ENCODE data around the gene SOAT1.

The SOAT1 gene

GRCh38 chr1:179314928-179315327 is 21.3 kb downstream of the SOAT1 start:
- no peaks in the 10 kb centered on the region for H3K4me1 ChIP-seq (ENCODE audit: insufficient read depth, low read length, poor library complexity, severe bottlenecking)
- no peak for TF ChIP-seq EZH2phosphoT487 (IDR thresholded peaks at IDR 0.05; ENCODE audit: borderline replicate concordance)
- TF ChIP-seq, protein P1, sequence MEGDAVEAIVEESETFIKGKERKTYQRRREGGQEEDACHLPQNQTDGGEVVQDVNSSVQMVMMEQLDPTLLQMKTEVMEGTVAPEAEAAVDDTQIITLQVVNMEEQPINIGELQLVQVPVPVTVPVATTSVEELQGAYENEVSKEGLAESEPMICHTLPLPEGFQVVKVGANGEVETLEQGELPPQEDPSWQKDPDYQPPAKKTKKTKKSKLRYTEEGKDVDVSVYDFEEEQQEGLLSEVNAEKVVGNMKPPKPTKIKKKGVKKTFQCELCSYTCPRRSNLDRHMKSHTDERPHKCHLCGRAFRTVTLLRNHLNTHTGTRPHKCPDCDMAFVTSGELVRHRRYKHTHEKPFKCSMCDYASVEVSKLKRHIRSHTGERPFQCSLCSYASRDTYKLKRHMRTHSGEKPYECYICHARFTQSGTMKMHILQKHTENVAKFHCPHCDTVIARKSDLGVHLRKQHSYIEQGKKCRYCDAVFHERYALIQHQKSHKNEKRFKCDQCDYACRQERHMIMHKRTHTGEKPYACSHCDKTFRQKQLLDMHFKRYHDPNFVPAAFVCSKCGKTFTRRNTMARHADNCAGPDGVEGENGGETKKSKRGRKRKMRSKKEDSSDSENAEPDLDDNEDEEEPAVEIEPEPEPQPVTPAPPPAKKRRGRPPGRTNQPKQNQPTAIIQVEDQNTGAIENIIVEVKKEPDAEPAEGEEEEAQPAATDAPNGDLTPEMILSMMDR (conservative IDR thresholded peaks at IDR 0.05; ENCODE audit: low read length): no peak
- H3K9me2 ChIP-seq (replicated peaks; ENCODE audit: low read depth, low read length): no peaks in the 10 kb centered on the region
- no peaks in the 10 kb centered on the region for H3F3A ChIP-seq (ENCODE audit: low read depth)
- no peak overlapping the region for H3K4me2 ChIP-seq (ENCODE audit: low read depth, low read length, poor library complexity, severe bottlenecking)
- H4K20me1 ChIP-seq (ENCODE audit: insufficient read depth, low read length, poor library complexity, severe bottlenecking): no peaks in the 10 kb centered on the region
- H3K4me3 ChIP-seq (ENCODE audit: low read length, poor library complexity, severe bottlenecking): no peak overlapping the region
- peaks cover 20% of the 10 kb centered on the region; the same call in 1 of the 2 replicates for H3K36me3 ChIP-seq (ENCODE audit: insufficient read depth, low read length)
- no peak overlapping the region for H2AFZ ChIP-seq (ENCODE audit: low read length)
- peaks cover 38% of the 10 kb centered on the region for H3K79me2 ChIP-seq (ENCODE audit: insufficient read depth, low read length)
- no peaks in the 10 kb centered on the region for H3K9me3 ChIP-seq (ENCODE audit: insufficient read depth, low read depth, low read length)
- H3K9ac ChIP-seq (ENCODE audit: low read depth, low read length, poor library complexity, severe bottlenecking): no peak overlapping the region
- H3K27me3 ChIP-seq (ENCODE audit: insufficient read depth, low read length, poor library complexity, severe bottlenecking): no peaks in the 10 kb centered on the region

DNA sequence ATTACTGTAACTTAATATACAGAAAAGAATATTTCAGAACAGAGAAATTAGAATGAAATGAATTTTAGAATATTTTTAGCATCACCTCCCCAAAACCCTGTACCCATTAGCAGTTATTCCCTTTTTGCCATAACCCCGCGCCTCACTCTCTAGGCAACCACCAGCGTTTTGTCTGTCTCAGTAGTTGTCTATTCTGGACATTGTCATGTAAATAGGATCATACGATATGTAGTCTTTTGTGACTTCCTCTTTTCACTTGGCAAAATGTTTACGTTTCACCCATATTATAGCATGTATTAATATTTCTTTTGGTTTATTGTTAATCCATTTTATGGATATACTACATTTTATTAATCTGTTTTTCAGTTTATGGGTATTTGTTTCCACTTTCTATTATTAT is 24.9 kb downstream of the SOAT1 start:
- Histone ChIP-seq H3K4me3 (ENCODE audit: low read length, poor library complexity, severe bottlenecking) (no peak overlapping the region), H2AFZ (ENCODE audit: low read length) (no peak overlapping the region), H3K9me2 (replicated peaks; ENCODE audit: low read depth, low read length) (no peaks in the 10 kb centered on the region), H3K9me3 (ENCODE audit: insufficient read depth, low read depth, low read length) (no peaks in the 10 kb centered on the region), H3F3A (ENCODE audit: low read depth) (no peaks in the 10 kb centered on the region), H3K9ac (ENCODE audit: low read depth, low read length, poor library complexity, severe bottlenecking) (no peak overlapping the region), H3K4me1 (ENCODE audit: insufficient read depth, low read length, poor library complexity, severe bottlenecking) (no peaks in the 10 kb centered on the region), H4K20me1 (ENCODE audit: insufficient read depth, low read length, poor library complexity, severe bottlenecking) (no peaks in the 10 kb centered on the region), H3K36me3 (ENCODE audit: insufficient read depth, low read length) (peaks cover 12% of the 10 kb centered on the region; the same call in 1 of the 2 replicates), H3K79me2 (ENCODE audit: insufficient read depth, low read length) (peaks cover 47% of the 10 kb centered on the region), H3K4me2 (ENCODE audit: low read depth, low read length, poor library complexity, severe bottlenecking) (no peak overlapping the region), H3K27me3 (ENCODE audit: insufficient read depth, low read length, poor library complexity, severe bottlenecking) (no peaks in the 10 kb centered on the region)
- TF ChIP-seq EZH2phosphoT487 (IDR thresholded peaks at IDR 0.05; ENCODE audit: borderline replicate concordance): no peak
- TF ChIP-seq, protein P1 (conservative IDR thresholded peaks at IDR 0.05; ENCODE audit: low read length): no peak

DNA sequence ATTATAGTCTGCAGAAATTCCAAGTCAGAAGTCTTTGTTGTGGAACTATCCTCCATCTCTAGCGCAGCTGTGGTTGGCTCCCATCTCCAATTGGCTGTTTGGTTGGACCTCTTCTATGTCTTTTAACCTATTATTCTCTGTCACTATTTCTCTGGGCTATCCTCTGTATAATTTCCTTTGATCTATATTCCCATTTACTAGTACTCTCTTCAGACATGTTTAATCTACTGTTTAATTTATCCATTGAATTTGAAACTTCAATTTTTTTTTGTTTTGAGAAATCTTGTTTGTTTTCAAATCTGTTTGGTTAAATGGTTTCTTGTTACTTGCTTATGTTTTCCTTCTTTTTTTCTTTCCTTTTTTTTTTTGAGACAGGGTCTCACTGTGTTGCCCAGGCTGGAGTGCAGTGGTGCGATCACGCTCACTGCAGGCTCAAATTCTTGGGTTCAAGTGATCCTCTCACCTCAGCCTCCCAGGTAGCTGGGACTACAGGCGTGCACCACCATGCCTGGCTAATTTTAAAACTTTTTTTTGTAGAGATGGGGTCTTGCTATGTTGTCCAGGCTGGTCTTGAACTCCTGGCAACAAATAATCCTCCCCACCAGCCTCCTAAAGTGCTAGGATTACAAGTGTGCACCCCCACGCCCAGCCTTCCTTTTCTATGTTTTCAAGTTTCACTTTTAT is 28.1 kb downstream of the SOAT1 start:
- H3K9me2 ChIP-seq (replicated peaks; ENCODE audit: low read depth, low read length): no peaks in the 10 kb centered on the region
- no peak overlapping the region for H3K9ac ChIP-seq (ENCODE audit: low read depth, low read length, poor library complexity, severe bottlenecking)
- TF ChIP-seq, protein P1 (conservative IDR thresholded peaks at IDR 0.05; ENCODE audit: low read length): no peak
- TF ChIP-seq EZH2phosphoT487 (IDR thresholded peaks at IDR 0.05; ENCODE audit: borderline replicate concordance): no peak
- H3F3A ChIP-seq (ENCODE audit: low read depth): no peaks in the 10 kb centered on the region
- peaks cover 27% of the 10 kb centered on the region; the same call in 1 of the 2 replicates for H3K36me3 ChIP-seq (ENCODE audit: insufficient read depth, low read length)
- H4K20me1 ChIP-seq (ENCODE audit: insufficient read depth, low read length, poor library complexity, severe bottlenecking): no peaks in the 10 kb centered on the region
- H3K27me3 ChIP-seq (ENCODE audit: insufficient read depth, low read length, poor library complexity, severe bottlenecking): no peaks in the 10 kb centered on the region
- H3K4me1 ChIP-seq (ENCODE audit: insufficient read depth, low read length, poor library complexity, severe bottlenecking): no peaks in the 10 kb centered on the region
- H3K4me2 ChIP-seq (ENCODE audit: low read depth, low read length, poor library complexity, severe bottlenecking): no peak overlapping the region
- H3K4me3 ChIP-seq (ENCODE audit: low read length, poor library complexity, severe bottlenecking): no peak overlapping the region
- H3K9me3 ChIP-seq (ENCODE audit: insufficient read depth, low read depth, low read length): no peaks in the 10 kb centered on the region
- peaks cover 28% of the 10 kb centered on the region; the same call in 1 of the 2 replicates for H3K79me2 ChIP-seq (ENCODE audit: insufficient read depth, low read length)
- no peak overlapping the region for H2AFZ ChIP-seq (ENCODE audit: low read length)

Data from Loucy (cell line).